Fibroblast of the aortic adventitia (primary cell): Measurements from ENCODE around the gene PHTF2. TPM values are rescaled to one million over a fixed set of nuclear protein-coding genes. Genes with fewer than 3 reads are reported as not detected.

ENCODE experiments used
- DNase-seq: peaks from one replicate; pipeline ENCODE4 v3.0.0-alpha.2; 2010; ENCODE audit warnings: low read depth
- H3K4me3 ChIP-seq: 2 replicates; pipeline ENCODE4 v1.5.1; 2011; ENCODE audit warnings: low read depth, mild to moderate bottlenecking, control low read depth, low read length, moderate library complexity
- total RNA-seq: library from RNA; depleted of rRNA; stranded (reverse); fragments of >200 nt; gene quantifications from 2 replicates; pipeline ENCODE4 v1.2.3, GENCODE V29; 2012; ENCODE audit warnings: low replicate concordance
- TF ChIP-seq, protein P1 (sequence below): IDR thresholded peaks from 2 replicates; pipeline ENCODE4 v1.5.1; 2011; ENCODE audit warnings: mild to moderate bottlenecking, low read length, control low read depth, inconsistent platforms; ENCODE audit not compliant: insufficient read depth

PHTF2 gene
- total RNA-seq, 1 donor, result 47.5 TPM

DNA sequence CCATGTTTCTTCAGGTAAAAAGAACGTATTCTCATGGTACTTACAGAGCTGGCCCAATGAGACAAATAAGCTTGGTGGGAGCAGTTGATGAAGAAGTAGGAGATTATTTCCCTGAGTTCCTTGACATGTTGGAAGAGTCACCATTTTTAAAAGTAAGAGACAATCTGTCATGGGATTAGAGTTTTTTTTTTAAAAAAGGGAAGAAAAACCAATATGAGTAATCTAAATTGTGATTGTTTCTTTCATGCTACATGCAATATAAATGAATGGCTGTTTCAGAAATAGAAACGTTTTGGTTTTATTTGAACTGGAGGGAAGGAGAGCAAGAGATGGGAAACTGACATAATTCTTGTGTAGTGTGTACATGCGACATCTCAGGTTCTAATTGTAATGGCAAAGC, 33.1 kb upstream of the PHTF2 start:
- no peak for DNase-seq
- TF ChIP-seq, protein P1, sequence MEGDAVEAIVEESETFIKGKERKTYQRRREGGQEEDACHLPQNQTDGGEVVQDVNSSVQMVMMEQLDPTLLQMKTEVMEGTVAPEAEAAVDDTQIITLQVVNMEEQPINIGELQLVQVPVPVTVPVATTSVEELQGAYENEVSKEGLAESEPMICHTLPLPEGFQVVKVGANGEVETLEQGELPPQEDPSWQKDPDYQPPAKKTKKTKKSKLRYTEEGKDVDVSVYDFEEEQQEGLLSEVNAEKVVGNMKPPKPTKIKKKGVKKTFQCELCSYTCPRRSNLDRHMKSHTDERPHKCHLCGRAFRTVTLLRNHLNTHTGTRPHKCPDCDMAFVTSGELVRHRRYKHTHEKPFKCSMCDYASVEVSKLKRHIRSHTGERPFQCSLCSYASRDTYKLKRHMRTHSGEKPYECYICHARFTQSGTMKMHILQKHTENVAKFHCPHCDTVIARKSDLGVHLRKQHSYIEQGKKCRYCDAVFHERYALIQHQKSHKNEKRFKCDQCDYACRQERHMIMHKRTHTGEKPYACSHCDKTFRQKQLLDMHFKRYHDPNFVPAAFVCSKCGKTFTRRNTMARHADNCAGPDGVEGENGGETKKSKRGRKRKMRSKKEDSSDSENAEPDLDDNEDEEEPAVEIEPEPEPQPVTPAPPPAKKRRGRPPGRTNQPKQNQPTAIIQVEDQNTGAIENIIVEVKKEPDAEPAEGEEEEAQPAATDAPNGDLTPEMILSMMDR, result no peak
- H3K4me3 ChIP-seq, result no peak overlapping the region

DNA sequence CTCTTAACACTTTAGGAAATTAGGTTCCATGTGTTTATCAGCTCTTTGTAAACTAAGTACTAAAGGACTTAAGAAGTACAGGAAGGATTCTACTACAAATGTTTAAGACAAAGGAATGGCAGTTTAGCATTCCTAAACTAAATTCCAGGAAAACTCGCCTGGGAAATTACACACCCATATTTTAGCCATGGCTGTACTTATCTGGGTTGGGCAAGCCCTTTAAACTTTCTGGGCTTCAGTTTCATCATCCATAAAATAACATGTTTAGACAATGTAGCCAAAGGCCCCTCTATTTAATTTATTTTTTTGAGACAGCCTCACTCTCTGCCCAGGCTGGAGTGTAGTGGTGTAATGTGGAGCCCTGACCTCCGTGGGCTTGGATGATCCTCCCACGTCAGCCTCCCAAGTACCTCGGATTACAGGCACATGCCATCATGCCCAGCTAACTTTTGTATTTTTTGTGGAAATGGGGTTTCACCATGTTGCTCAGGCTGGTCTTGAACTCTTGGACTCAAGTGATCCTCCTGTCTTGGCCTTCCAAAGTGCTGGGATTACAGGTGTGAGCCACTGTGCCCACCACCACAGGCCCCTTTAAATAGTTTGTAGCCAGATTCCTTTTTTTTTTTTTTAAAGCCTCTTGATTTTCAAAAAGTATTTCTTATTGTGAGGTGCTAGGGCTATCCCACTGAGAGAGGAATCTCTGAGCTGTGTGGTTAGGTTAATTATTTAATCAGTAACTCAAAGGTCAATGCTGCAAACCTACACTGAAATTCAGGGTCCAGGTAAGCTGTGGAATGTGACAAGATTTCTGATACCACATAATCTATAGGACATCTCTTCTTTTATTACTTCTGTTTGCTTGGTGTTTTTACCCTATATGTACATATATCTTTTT, 32.4 kb upstream of the PHTF2 start:
- no peak overlapping the region for H3K4me3 ChIP-seq
- peak; percentile 85 for DNase-seq
- TF ChIP-seq, protein P1, result no peak

DNA sequence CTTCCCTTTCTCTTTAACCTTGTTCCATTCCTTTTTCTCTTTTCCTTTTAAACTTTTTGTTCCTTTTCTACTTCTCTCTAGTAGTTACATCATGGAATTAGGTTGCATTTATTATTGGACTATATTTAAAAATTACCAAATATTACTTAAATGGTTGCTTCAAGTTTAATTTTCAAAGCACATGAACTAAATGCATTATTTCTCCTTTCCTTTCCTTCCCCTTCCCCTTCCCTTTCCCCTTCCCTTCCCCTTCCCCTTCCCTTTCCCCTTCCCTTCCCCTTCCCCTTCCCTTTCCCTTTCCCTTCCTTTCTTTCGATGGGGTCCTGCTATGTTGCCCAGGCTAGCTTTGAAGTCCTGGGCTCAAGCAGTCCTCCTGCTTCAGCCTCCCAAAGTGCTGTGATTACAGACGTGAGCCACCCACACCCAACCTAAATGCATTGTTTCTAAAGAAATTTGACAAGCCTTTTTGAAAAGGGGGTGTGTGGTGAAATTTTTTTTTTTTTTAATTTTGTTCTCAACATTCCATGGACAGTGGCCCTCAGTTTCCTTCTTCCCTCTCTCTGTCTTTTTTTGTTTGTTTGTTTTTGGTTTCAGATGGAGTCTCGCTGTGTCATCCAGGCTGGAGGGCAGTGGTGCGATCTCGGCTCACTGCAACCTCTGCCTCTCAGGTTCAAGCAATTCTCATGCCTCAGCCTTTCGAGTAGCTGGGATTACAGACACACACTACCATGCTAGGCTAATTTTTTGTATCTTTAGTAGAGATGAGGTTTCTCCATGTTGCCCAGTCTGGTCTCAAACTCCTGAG, 31.6 kb upstream of the PHTF2 start:
- no peak overlapping the region for H3K4me3 ChIP-seq
- no peak for DNase-seq
- TF ChIP-seq, protein P1, result no peak

DNA sequence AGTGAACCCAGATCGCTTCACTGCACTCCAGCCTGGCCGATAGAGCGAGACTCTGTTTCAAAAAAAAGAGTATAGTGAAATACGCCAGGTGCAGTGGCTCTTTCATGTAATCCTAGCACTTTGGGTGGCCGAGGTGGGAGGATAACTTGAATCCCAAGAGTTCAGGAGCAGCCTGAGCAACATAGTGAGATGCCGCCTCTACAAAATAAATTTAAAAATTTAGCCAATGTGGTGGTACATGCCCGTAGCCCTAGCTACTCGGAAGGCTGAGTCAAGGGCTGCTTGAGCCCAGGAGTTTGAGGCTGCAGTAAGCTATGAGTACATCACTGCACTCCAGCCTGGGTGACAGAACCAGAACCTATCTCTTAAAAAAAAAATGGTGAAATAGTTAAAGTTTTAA, 28.3 kb upstream of the PHTF2 start:
- H3K4me3 ChIP-seq, result no peak overlapping the region
- no peak for DNase-seq
- TF ChIP-seq, protein P1, result no peak

DNA sequence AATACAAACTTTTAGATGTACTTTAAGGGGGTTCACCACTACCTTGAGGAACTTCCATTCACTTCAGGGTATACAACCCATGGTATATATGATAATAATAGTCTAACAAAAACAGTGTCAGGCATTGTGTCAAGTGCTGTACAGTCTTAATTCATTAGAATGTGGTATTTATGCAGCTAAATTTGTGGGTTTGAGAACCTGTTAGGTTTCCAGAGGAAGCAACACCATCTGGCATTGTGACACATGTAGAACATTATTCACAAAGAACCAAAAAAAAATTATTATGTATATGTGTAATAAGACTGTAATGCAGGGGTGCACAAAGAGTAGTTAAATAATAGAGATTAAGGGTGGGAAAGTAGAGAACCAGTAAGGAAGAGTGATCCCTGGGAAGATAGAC, 26.7 kb upstream of the PHTF2 start:
- H3K4me3 ChIP-seq, result no peak overlapping the region
- TF ChIP-seq, protein P1, result no peak
- DNase-seq, result no peak

DNA sequence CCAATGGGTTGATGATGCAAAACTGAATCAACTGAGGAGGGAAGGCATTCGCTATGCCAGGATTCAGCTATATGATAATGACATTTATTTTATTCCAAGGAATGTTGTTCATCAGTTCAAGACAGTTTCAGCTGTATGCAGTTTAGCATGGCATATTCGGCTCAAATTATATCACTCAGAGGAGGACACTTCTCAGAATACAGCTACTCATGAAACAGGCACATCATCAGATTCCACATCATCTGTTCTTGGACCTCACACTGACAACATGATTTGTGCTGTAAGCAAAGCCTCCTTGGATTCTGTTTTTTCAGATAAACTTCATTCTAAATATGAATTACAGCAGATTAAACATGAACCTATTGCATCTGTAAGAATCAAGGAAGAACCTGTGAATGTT, 20.0 kb upstream of the PHTF2 start:
- TF ChIP-seq, protein P1, result no peak
- no peak overlapping the region for H3K4me3 ChIP-seq
- no peak for DNase-seq
